Measurements from ENCODE around the gene ALPI.

The ALPI gene

GRCh38 chr2:232492236-232492848, 36.4 kb downstream of the ALPI start:
- H3K4me3 ChIP-seq (ENCODE audit: low read length) = no peak overlapping the region
- DNase-seq (ENCODE audit: low read depth) = no peak

GRCh38 chr2:232492963-232493700, 37.2 kb downstream of the ALPI start:
- no peak for DNase-seq (ENCODE audit: low read depth)
- TF ChIP-seq, protein P1, sequence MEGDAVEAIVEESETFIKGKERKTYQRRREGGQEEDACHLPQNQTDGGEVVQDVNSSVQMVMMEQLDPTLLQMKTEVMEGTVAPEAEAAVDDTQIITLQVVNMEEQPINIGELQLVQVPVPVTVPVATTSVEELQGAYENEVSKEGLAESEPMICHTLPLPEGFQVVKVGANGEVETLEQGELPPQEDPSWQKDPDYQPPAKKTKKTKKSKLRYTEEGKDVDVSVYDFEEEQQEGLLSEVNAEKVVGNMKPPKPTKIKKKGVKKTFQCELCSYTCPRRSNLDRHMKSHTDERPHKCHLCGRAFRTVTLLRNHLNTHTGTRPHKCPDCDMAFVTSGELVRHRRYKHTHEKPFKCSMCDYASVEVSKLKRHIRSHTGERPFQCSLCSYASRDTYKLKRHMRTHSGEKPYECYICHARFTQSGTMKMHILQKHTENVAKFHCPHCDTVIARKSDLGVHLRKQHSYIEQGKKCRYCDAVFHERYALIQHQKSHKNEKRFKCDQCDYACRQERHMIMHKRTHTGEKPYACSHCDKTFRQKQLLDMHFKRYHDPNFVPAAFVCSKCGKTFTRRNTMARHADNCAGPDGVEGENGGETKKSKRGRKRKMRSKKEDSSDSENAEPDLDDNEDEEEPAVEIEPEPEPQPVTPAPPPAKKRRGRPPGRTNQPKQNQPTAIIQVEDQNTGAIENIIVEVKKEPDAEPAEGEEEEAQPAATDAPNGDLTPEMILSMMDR (conservative IDR thresholded peaks at IDR 0.05; ENCODE audit: low read depth, low read length) = no peak
- no peak overlapping the region for H3K4me3 ChIP-seq (ENCODE audit: low read length)

More at GRCh38 chr2:232492236-232492848, 36.4 kb downstream of the ALPI start:
- TF ChIP-seq, protein P1 (conservative IDR thresholded peaks at IDR 0.05; ENCODE audit: low read depth, low read length) = no peak

DNA sequence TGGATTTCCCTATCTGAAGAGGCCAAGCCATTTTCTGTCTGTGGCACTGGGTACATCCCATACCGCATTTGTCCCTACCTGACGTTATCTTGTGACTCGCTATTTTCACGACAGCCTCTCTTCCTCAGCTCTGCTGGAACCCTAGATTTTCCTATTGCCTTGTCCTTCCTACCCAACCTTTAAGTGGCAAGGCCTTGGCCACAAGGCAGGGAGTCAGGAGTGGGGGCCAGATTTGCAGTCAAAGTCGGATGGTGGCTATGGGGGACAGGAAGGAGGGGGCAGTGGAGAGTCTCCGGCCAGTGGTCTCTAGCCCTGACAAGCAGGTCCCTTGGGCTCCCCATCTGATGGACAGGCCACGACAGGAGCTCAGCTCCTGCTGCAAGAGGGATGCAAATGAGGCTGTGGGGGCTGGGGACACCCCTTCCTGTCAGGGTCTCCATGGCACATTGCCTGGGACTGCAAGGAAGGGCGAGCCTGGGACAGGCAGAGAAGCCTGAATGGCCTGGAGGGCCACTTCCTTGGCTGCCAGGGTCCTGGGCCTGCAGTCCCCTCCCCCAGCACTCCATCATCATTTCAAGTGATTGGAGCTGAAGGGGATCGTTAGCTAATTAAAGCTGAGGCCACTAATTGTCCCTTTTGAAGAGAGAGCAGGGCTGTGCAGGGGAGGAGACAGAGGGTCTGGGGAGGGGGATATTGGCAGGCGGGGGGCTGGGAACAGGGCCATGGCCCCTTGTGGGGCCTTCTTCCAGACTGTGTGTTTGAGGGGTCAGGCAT, 37.9 kb downstream of the ALPI start:
- no peak for DNase-seq (ENCODE audit: low read depth)
- TF ChIP-seq, protein P1 (conservative IDR thresholded peaks at IDR 0.05; ENCODE audit: low read depth, low read length) = no peak
- no peak overlapping the region for H3K4me3 ChIP-seq (ENCODE audit: low read length)

DNA sequence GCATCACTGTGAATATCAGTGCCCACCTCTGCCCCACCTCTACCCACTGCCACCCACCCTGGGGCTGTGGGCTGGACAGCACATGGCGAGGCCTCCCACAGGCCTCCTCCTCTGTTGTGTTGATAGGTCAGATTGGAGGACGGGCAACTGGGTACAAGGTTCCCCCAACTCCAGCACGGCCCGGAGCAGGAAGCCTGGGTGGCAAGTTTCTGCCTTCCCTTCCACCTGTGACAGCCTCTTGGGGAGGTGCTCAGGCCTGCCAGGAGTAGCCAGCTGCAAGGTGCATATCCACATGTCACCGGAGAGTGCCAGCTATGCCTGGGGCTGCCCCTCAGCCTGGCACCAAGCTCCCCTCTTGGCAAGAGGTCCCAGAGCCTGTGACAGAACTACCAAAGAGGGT, 38.6 kb downstream of the ALPI start:
- H3K4me3 ChIP-seq (ENCODE audit: low read length) = no peak overlapping the region
- TF ChIP-seq, protein P1 (conservative IDR thresholded peaks at IDR 0.05; ENCODE audit: low read depth, low read length) = no peak
- DNase-seq (ENCODE audit: low read depth) = no peak

- H3K4me3 ChIP-seq (ENCODE audit: low read length) = no peak overlapping the region
- DNase-seq (ENCODE audit: low read depth) = no peak
- TF ChIP-seq, protein P1 (conservative IDR thresholded peaks at IDR 0.05; ENCODE audit: low read depth, low read length) = no peak
These were observed 39.3 kb downstream of the ALPI start for GRCh38 chr2:232495292-232495691.

GRCh38 chr2:232496501-232497270, 40.7 kb downstream of the ALPI start:
- TF ChIP-seq, protein P1 (conservative IDR thresholded peaks at IDR 0.05; ENCODE audit: low read depth, low read length) = no peak
- no peak for DNase-seq (ENCODE audit: low read depth)
- H3K4me3 ChIP-seq (ENCODE audit: low read length) = no peak overlapping the region

Measured in retinal pigment epithelial cell (primary cell).